Activated naive CD4-positive, alpha-beta T cell (primary cell): ENCODE data around the gene FRAS1.
"Not testable (repeated sequence)": the region's sequence is repeated elsewhere in the genome, so short reads cannot be mapped to it uniquely, and the experiment has no call there.

ENCODE experiments used
- DNase-seq, 4 experiments: peaks; one replicate each; lab custom pipeline; 2025; lab: John Stamatoyannopoulos, UW

Gene FRAS1

DNA sequence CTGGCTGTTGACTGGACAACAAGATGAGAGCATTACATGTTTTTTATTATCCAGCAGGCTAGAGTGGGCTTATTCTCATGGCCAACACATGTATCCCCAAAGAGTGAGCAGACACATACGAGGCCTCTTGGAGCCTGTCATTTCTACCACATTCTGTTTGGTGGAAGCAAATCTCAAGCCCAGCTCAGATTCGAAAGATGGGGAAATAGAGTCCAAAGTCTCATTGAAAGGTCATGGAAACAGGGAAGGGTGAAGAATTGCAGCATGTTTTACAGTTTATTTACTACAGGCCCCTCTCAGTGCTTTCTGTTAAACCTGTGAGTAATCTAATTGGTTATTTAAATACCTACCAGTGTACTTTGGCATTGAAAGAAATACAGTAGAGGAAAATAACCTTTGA is 108.6 kb downstream of the FRAS1 start:
- DNase-seq = no peak

DNA sequence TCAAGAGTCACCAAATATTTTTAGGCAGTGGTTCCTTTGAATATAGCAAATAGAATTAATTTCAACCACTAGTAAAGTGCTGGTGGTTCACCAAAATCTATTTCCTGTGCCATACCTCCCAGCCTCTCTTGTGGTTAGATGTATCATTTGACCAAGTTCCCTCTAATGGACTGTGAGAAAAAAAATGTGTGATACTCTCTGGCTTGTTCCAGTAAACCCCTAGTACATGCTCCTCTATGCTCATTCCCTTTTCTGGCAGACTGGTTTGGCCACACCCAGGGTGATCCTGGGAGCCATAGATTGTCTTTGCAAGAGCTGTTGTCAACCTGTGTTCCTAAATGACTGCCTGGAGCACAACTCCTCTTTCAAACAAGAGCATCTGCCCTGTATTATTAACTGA is 109.5 kb downstream of the FRAS1 start:
- DNase-seq = no peak

DNA sequence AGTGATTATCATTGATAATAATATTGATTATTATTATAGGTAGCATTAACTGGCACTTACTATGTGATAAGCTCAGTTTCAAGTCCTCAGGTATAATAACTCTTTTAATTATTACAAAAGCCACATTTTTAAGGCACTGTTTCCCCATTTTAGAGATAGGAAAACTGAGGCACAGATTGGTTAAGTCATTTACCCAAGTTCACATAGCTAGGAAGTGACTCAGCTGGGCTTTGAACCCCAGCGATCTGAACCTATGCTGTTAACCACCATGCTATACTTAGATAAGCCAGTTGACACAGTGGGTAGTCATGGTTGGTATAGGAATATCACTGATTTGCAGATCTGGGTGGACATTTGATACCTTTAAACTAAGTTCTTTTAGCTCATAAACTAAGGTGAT is 110.4 kb downstream of the FRAS1 start:
- no peak for DNase-seq

DNA sequence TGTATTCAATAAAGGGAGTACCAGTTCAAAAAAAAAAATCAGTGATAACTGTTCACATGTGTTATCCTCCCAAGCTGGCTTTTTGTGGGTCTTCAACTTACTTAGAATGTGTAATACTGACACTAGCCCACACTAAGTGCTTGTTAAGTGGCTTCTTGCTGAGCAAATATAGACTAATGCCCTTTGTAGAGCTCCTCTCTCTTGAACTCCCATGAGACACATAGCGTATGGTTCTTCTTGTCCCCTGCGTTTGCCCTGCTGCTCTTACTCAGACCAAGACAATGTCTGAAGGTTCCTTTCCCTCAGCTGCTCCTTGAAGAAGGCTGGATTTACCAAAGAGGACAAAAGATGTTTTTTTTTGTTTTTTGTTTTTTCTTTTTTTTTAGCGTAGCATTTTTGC is 110.9 kb downstream of the FRAS1 start:
- no peak for DNase-seq

DNA sequence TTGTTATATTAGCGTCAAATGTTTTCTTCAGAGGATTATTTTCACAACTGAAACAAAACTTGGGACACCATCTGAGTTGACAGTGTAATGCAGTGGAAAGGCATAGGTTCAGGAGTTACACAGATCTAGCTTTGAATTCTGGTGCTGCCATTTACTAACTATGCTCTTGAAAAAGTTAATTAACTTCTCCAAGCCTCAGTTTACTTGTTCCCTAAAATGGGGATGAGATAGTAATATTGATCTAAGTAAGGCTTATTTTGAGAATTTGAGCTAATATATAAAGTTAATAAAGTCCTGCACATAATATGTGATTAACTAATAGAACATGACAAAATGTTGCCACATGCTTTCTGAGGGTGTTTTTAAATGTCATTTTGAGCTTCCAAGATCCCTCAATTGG is 112.6 kb downstream of the FRAS1 start:
- no peak for DNase-seq

DNA sequence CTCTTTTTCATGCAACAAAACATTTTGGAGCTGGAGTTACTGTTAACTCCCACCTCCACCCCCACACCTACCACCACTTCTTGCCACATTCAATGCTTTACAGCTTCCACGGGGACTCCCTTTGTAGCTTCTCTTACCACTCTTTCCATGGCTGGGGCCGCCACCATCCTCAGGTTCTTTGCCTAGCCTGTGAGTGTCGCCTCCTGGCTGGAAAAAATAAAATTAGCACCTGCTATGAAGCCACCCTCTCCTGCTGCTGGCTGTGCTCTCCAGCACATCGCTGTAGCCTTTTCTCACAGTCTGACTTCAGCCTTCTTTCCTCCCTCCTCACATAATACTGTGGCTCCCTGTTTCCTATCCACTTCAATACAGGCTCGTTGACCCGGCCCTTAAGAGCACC is 114.4 kb downstream of the FRAS1 start:
- DNase-seq = no peak

DNA sequence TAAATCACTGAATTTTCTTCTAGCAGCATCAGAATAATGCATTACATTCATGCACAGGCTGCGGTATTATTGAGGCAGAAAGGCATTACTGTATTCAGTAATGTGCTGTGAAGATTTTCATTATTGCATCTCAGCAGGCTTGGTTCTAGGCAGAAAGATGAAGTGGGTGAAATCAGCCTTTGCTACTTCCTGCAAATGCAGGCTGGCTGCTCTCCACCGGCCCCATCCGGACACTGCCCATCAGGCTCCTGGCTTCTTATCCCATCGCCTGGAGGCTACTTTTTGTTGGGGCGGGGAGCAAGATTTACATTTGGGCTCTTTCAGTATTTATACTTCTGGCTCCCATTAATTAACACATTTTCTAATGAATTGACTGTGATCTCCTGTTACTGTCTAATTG is 117.8 kb downstream of the FRAS1 start:
- no peak for DNase-seq

DNA sequence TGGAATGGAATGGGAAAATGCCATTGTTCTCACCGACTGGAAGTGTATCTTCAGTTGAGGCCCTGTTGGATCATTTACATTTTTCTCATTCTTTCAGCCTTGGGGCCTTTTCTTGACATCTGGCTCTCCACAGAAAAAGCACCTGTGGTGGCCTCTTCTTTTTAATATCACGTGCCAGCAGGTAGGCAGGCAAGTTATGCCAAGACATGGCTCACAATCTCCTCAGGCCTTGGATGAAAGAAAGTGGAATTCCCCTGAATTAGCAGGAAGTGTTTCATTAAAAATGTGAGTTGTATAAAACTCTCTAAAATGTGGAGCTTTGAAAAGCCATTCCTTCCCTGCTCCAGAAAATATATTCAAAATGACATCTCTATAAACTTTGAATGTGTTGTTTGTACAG is 122.1 kb downstream of the FRAS1 start:
- DNase-seq = no peak

DNA sequence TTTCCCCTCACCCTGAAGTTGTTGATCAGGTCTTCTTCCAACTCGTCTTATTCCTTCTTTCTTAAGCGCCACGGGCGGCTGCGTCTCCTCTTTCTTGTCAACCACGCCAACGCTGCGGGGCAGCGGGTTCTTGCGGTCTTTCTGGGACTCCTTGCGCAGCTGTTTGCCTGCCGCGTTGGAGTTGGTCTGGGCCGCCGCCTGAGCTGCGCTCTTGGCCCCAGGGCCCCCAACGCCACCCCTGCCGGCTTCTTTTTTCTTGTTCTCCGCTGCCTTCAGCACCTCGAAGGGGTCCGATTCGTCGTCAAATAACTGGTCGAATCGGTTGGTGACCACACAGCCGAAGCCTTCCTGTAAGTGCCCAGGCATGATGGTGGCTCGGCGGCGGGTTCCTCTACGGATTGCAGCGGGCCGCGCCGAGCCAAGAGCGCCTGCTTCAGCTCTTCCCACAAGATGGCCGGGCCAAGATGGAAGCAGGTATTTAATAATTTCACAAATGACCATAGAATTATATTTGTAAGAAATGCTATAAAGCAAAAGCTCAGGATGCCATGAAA is 124.6 kb downstream of the FRAS1 start:
- DNase-seq = not testable (repeated sequence)

DNA sequence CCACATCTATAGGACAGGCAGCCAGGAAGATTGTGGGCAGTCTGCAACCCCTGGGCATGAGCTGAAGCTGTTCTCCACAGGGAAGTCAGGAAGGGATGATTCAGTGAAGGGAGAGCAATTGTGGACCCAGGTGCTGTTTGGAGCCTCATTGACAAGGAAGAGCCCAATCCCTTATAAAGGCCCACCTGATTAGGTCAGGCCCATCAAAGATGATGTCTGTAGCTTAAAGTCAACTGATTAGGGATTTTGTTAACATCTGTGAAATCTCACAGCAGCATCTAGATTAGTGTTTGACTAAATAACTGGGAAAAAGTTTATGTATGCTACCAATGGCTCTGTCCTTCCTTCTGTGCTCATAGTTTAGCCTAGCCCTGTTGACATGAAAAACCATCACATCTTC is 127.5 kb downstream of the FRAS1 start:
- DNase-seq = no peak

DNA sequence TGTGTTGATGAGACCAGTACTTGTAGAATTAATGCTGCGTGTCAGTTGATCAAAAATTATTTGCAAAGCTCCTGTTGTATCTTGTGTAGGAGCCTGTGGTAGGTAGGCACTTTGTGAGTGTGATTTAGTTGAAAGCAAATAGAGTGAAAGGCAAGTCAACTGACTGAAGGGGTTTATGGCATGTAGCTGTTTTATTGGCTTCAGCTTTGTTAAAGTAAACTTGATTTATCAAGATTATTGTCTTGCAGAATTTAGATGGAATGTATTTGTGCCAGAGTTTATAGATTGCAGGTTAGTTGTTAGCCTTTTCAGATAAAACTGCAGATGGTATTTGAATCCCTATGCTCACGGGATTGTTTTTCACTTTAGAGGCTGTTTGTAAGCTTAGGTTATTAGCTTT is 128.0 kb downstream of the FRAS1 start:
- DNase-seq = no peak

DNA sequence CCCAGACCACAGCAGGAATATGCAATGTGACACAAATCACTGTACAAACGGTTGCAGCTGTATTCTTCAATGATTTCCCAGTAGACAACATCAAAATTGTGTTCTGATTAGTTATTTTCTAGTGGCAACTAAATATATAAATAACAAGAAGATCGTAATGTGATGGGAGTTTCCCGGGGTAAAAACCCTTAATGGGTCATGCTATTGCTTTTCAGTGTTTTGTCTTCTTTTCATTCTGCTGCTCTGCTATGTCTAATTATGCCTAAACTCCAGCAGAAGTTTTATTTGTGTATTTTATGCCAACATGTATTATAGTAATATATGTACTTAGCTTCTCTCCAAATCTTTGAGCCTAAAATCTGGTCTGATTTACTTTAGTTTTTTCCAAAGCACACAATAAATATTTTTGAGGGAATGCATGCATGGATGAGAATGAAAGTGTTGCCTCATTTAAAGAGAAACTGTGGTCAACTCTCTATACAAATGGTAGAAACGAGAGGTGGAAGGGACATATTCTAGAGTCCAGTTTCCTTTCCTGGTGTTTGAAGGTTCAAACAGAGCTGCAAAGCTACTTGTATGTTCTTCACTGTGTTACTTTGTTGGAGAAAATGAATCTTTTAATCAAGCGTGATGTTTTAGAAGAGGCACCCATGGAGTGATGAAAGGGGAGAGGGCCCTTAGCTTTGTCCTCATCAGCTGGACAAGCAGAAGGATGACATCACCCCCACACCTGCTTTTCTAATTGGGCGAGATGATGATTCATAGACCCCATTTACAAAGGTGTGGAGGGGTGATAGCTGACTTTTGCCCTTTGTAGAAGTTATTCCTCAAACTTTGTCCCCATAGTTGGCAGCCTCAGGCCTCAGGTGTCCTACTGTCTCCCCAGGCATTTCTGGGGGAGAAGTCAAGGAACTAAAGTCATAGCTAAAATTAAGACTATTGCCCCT is 129.7 kb downstream of the FRAS1 start:
- DNase-seq = no peak

DNA sequence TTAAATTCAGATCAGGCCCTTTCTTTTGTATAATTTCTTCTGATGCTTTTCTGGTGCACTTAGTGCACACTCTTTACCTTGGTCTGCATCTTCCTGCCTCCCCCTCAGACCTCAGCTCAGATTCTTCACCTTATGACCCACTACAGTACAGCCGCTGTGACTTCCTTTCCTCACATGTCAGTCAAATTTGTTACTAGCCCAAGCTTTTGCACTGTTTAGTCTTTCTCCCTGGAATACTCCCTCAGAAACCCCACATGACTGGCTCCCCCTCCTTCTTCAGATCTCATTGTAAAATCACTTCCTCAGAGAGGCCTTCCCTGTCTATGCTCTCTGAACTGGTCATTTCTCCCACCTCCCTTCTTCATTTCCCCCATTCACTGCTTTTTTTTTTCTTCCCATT is 132.9 kb downstream of the FRAS1 start:
- no peak for DNase-seq

DNA sequence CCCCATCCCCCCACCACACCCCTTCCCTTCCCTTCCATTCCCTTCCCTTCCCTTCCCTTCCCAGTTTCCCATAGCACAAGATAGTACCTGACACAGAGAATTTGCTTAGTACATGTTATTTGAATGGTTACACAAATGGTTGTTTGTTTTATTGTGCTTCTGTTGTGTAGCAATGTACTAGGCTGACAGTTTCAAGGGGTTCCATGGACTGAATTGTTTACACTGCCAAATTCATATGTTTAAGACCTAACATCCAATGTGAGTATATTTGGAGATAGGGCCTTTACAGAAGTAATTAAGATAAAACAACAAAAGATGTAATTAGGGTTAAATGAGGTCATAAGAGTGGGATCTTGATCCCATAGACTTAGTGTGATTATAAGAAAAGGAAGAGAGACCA is 133.5 kb downstream of the FRAS1 start:
- no peak for DNase-seq

DNA sequence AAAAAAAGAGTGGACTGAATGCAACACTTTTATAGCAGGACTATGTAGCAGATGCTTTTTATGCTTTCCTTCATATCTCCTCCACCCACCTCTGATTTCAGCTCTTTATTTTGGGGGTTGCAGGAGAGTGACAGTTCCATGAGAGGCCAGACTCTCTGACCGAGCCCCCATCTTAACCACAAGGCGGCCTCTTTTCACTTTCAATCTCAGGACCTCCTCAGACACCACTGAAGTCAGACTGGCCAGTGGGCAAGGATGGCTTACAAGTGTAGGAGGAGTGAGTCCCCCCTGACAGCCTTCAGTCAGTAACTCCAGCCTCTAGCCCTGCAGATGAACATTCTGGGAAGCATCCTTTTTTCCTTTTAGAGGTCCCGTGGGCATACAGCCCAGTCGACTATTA is 140.8 kb downstream of the FRAS1 start:
- no peak for DNase-seq

DNA sequence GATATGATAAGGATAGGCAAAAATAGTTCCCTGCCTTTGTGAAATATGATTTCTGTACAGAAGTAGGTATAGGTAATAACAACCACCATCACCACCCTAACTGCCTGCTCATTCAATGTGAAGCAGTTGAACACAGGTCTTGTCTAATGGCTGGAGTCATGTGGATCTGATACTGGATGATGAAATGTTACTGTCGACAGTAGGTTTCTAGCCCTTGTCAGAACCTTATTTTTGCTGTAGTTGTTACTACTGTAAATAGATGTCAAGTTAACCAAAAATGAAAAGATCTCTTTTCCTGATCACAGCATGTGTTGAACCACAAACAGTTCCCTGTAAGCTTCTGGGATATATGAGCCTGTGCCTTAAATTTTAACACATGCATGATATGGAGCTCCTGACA is 142.9 kb downstream of the FRAS1 start:
- DNase-seq = no peak

DNA sequence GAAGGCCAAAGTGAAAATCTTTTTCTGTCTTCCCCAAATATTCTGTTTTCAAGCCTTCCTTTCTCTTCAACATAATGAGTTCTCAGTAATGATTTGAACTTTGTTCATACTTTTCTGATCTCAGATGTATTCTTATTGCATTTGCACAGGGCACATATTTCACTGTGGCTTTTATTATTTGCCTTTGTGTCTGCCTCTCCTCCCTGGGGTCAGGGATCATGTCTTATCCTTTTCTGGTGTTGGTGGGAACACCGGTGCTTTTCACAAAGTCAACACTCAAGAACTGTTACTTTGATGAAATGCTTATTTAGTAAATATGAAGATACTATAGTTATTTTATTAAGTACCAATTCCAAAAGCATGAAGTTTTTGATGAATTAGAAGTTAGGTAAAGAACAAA is 143.8 kb downstream of the FRAS1 start:
- DNase-seq = no peak

DNA sequence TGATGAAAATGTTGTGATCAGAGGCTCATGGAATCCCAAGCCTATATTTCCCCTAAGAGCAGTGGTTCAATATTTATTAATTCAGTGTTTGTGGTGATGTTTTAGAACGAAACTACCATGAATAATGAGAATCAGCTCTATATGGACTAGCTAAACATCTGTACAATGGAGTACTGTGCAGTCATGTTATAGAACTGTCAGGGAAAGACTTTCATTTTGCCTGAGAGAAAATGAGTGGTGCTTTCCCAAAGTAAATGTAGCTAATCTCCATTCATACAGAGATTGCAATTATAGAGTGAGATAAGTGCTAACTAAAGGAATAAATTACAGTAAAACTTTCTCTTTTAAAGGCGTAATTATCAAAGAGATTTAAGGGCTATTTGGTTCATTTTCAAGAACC is 147.1 kb downstream of the FRAS1 start:
- no peak for DNase-seq

DNA sequence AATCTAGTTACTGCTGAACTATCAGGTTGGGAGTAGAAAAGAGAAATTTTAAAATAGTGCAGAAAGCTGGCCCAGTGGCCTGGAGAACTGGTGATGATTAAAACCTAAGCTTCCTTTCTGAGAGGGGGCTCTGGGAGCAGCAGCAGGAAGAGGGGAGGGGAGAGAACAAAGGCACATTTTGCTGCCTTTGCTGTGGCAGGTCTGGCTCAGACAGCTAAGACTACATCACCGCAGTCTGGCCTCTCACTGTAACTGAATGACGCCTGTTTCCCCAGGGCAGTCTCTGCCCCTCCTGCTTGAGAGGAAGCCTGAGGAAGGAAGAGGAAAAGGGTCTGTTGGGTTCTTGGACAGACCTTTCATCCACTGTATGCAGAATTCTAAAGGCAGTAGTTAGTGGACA is 148.5 kb downstream of the FRAS1 start:
- no peak for DNase-seq

DNA sequence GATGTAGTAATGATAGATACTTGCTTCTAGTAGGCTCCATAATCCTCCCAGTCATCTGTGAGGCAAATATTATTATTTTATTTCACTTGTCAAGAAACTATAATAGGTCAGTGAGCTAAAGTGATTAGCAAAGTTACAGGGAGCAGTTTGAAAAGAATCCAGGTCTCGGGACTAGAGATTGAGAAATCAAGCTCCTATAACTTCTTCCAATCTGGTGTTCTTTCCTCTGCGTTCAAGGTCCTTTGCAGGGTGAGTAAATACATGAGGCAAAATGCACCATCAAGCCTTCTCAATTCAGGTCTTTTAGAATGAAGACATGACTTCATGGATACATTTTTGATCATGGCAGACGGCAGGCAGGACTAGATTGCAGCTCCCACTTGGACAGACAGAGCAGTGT is 150.4 kb downstream of the FRAS1 start:
- DNase-seq = no peak

DNA sequence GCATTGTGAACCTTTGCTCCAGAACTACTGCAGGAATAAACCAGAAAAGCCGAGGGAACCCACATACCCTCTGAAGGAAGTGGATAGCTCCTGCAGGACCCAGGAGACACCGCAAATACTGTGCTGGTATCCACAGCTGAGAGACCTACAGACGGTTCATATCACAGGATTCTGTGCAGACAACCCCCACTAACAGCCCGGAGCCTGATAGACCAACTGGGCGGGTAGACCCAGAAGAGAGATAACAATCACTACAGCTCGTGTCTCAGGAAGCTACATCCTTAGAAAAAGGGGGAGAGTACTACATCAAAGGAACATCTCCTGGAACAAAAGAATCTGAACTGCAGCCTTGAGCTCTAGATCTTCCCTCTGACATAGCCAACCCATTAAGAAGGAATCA is 150.8 kb downstream of the FRAS1 start:
- no peak for DNase-seq

DNA sequence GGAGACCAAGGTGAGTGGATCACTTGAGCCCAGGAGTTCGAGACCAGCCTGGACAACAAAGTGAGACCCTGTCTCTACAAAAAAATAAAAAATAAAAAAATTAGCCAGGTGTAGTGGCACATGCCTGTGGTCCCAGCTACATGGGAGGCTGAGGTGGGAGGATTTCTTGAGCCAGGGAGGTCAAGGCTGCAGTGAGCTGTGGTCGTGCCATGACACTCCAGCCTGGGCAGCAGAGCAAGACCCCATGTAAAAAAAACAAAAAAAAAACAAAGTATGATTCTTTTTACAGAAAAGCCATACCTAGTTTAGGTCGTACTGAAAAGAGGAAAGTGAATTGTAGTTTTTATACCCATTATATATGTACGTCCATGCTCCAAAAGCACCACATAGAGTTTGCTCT is 151.8 kb downstream of the FRAS1 start:
- DNase-seq = not testable (repeated sequence)

DNA sequence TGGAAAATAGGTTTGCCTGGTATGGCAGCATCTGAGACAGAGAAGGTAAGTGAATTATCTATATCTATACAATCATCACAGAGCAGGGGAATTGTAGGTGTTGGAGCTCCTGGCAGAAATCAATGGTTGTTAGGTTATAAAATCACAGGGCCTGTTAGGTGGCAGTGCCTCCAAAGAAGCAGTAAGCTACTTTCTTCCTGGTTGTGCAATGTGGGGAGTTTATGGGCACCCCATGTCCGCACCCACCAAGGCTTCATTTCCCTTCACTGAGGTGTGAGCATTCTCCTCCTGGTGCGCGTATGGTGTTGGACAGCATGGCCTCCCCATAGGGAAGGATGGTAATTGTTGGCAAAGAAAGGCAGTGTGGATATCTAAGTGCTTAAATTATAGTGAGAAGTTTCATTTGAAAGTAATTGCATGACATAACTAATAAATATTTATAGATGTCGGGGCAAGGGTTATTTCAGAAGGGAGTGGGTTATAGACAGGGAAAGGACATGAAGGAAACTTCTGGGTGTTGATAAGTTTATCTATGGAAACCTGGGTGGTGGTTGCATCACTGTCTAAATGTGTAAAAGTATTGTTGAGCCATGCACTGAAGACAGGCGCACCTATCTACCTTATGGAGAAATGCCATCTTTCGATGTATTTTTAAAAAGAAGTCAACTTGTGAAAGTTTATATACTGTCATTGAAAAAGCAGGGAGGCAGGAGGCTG is 153.7 kb downstream of the FRAS1 start:
- no peak for DNase-seq
